ENCODE results near the gene FAM110C.

DNA sequence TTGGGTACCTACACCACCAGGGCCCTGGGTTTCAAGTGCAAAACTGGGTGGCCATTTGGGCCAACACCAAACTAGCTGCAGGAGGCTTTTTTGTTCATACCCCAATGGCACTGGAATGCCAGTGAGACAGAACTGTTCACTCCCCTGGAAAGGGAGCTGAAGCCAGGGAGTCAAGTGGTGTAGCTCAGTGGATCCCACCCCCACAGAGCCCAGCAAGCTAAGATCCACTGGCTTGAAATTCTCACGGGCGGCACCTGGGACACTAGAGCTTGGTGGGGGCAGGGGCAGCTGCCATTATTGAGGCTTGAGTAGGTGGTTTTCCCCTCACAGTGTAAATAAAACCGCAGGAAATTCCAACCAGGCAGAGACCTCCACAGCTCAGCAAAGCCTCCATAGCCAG is 46.0 kb upstream of the FAM110C start:
- TF ChIP-seq GLIS3 (CRISPR knock-in tag; IDR thresholded peaks at IDR 0.05) (no peak), ZFP3 (CRISPR knock-in tag; IDR thresholded peaks at IDR 0.05) (no peak), ISL1 (CRISPR knock-in tag; IDR thresholded peaks at IDR 0.05) (no peak), TOX (CRISPR knock-in tag; IDR thresholded peaks at IDR 0.05; ENCODE audit: borderline replicate concordance) (no peak), ARNTL (CRISPR knock-in tag; IDR thresholded peaks at IDR 0.05; ENCODE audit: borderline replicate concordance, low read depth) (no peak), SNAI2 (CRISPR knock-in tag; IDR thresholded peaks at IDR 0.05) (no peak), CSDC2 (CRISPR knock-in tag; IDR thresholded peaks at IDR 0.05) (no peak), OSR1 (CRISPR knock-in tag; IDR thresholded peaks at IDR 0.05) (no peak)

All from SK-N-SH treated with all-trans-retinoic acid at 6 μM for 48 hours (cell line).